K562 (cell line): ENCODE measurements around the gene YJU2. TPM values are rescaled to one million over a fixed set of nuclear protein-coding genes. Genes with fewer than 3 reads are reported as not detected.

Experiments used
- AFF1 ChIP-seq, 2 experiments: fragments of 450-650 bp; IDR thresholded peaks; 2 replicates each; pipeline ENCODE4 v1.6.1; 2018; ENCODE audit warnings: mild to moderate bottlenecking in 2 of 2, low read depth in 1 of 2; ENCODE audit not compliant: partially characterized antibody in 2 of 2
- BCOR ChIP-seq: fragments of 450-650 bp; IDR thresholded peaks from 2 replicates; pipeline ENCODE4 v1.6.1; 2016
- CEBPB ChIP-seq: fragments of 450-650 bp; IDR thresholded peaks from 2 replicates; pipeline ENCODE4 v1.6.1; 2016; ENCODE audit warnings: missing genetic modification characterization, missing compliant biosample characterization
- CHCHD3 ChIP-seq: fragments of 250-450 bp; sonication (Bioruptor Pico); IDR thresholded peaks from 2 replicates; pipeline ENCODE4 v2.1.2; 2022; ENCODE audit warnings: mild to moderate bottlenecking
- DNMT1 ChIP-seq: fragments of 450-650 bp; IDR thresholded peaks from 2 replicates; pipeline ENCODE4 v1.6.1; 2016; ENCODE audit warnings: antibody characterized with exemption, mild to moderate bottlenecking
- DPF2 ChIP-seq: fragments of 450-650 bp; IDR thresholded peaks from 2 replicates; pipeline ENCODE4 v1.6.1; 2016
- ELF2 ChIP-seq: fragments of 250-450 bp; sonication (Bioruptor Pico); IDR thresholded peaks from 2 replicates; pipeline ENCODE4 v1.5.0; 2021; ENCODE audit warnings: mild to moderate bottlenecking
- GABPA ChIP-seq: fragments of 200-800 bp; sonication (Bioruptor generic); conservative IDR thresholded peaks from 2 replicates; pipeline ENCODE4 v1.6.1; 2016; ENCODE audit warnings: low read depth, missing genetic modification characterization, missing compliant biosample characterization
- ID3 ChIP-seq, 2 experiments: fragments of 250-450 bp in 1 of 2; fragments of 450-650 bp in 1 of 2; sonication (Bioruptor Pico) in 1 of 2; IDR thresholded peaks; 2 replicates each; pipeline versions ENCODE4 v1.6.1 to v1.8.0; 2016 to 2021; ENCODE audit warnings: mild to moderate bottlenecking in 2 of 2, moderate library complexity in 2 of 2, missing compliant biosample characterization in 1 of 2, missing genetic modification characterization in 1 of 2
- MNT ChIP-seq, 2 experiments: fragments of 450-650 bp; conservative IDR thresholded peaks; 2 replicates each; pipeline ENCODE4 v1.6.1; 2017; ENCODE audit warnings: mild to moderate bottlenecking in 2 of 2, moderate library complexity in 2 of 2
- MYNN ChIP-seq, 2 experiments: sonication (generic); formaldehyde crosslinking in 1 of 2; IDR thresholded peaks; 2 replicates each; pipeline versions ENCODE4 v1.5.0 to v1.6.1; 2016 to 2020; ENCODE audit warnings: antibody characterized with exemption in 1 of 2, missing genetic modification reagents in 1 of 2
- NFE2 ChIP-seq: IDR thresholded peaks from 2 replicates; pipeline ENCODE4 v1.6.1; 2014; ENCODE audit warnings: antibody characterized with exemption, low read depth
- RB1 ChIP-seq: fragments of 450-650 bp; IDR thresholded peaks from 2 replicates; pipeline ENCODE4 v1.6.1; 2017; ENCODE audit warnings: low read depth, mild to moderate bottlenecking
- RBM39 ChIP-seq: fragments of 200-400 bp; formaldehyde crosslinking; optimal IDR thresholded peaks from 2 replicates; pipeline ENCODE3; 2018; ENCODE audit warnings: low read depth, low read length
- RCOR1 ChIP-seq, 2 experiments: IDR thresholded peaks; 2 replicates each; pipeline ENCODE4 v1.6.1; 2012; ENCODE audit warnings: low read depth in 2 of 2, low read length in 2 of 2, borderline replicate concordance in 1 of 2, improper control_type of control experiment in 1 of 2
- SMAD1 ChIP-seq: fragments of 150-350 bp; IDR thresholded peaks from 2 replicates; pipeline ENCODE4 v1.6.1; 2014; ENCODE audit warnings: low read length, low read depth; ENCODE audit not compliant: partially characterized antibody
- SP2 ChIP-seq: IDR thresholded peaks from 2 replicates; pipeline ENCODE4 v1.6.1; 2011; ENCODE audit warnings: mild to moderate bottlenecking, low read depth, low read length, moderate library complexity; ENCODE audit not compliant: poor library complexity, severe bottlenecking; ENCODE audit errors: extremely low read depth
- SREBF1 ChIP-seq: fragments of 150-350 bp; IDR thresholded peaks from 2 replicates; pipeline ENCODE4 v1.6.1; 2014; ENCODE audit warnings: antibody characterized with exemption, low read depth, low read length, borderline replicate concordance
- ZC3H4 ChIP-seq: sonication (generic); formaldehyde crosslinking; IDR thresholded peaks from 2 replicates; pipeline ENCODE4 v1.9.0; 2021; ENCODE audit warnings: missing genetic modification reagents, borderline replicate concordance
- ZNF584 ChIP-seq: fragments of 200-800 bp; sonication (Bioruptor generic); IDR thresholded peaks from 2 replicates; pipeline ENCODE4 v1.6.1; 2016; ENCODE audit warnings: low read depth, mild to moderate bottlenecking, missing genetic modification characterization, missing compliant biosample characterization
- ZNF79 ChIP-seq: fragments of 250-450 bp; sonication (Bioruptor Pico); IDR thresholded peaks from 2 replicates; pipeline ENCODE4 v1.4.0; 2020; ENCODE audit warnings: low read depth, mild to moderate bottlenecking, moderate library complexity
- polyA plus RNA-seq, 8 experiments: library from polyadenylated mRNA; depleted of rRNA in 4 of 8; stranded (reverse) in 5 of 8; unstranded in 3 of 8; fragments of >200 nt; fragmentation: Nextera tagmentation in 2 of 8; fragmentation: Illumina TruSeq in 1 of 8; extraction: Ambion mirVana in 2 of 8; extraction: Trizol in 1 of 8; gene quantifications; 2 replicates each; pipeline versions ENCODE4 v1.2.1 to v1.2.3, GENCODE V29; 2011 to 2014; ENCODE audit warnings: inconsistent platforms in 1 of 8, missing spikeins in 1 of 8
- total RNA-seq, 7 experiments: library from RNA; depleted of rRNA in 6 of 7; stranded (reverse); fragments of >200 nt in 6 of 7; fragmentation: Illumina TruSeq in 2 of 7; extraction: Trizol in 2 of 7; gene quantifications; 2 replicates each; pipeline versions ENCODE4 v1.2.1 to v1.2.3, GENCODE V29; 2011 to 2021; ENCODE audit warnings: low replicate concordance in 1 of 7

Gene YJU2
- total and polyA plus RNA-seq, 9 of the 15 experiments (the other 6 are each of a cell fraction or from before 2014, with no cell fraction given), result 0.41 to 34.9 (median 19.3) TPM

GRCh38 chr19:4246767-4247593, at the start of gene YJU2 (continued):
- TF ChIP-seq RCOR1 (IDR thresholded peaks at IDR 0.05; ENCODE audit: borderline replicate concordance in 1 of 2, low read depth in 2 of 2, low read length in 2 of 2) (no peak), DPF2 (0 out of 2 replicates have a peak, but pooled peaks have one; percentile 42), MYNN (IDR thresholded peaks at IDR 0.05) (no peak), MYNN (CRISPR knock-in tag; IDR thresholded peaks at IDR 0.05) (no peak), DNMT1 (no peak), ZNF584 (CRISPR knock-in tag) (no peak), NFE2 (no peak), ZNF79 (CRISPR knock-in tag) (no peak), AFF1 (IDR thresholded peaks at IDR 0.05; ENCODE audit: low read depth in 1 of 2, partially characterized antibody in 2 of 2) (peak in 1 of 2 experiments; percentile 92), MNT (conservative IDR thresholded peaks at IDR 0.05) (peak; percentile 94 to 97), GABPA (peak; percentile 99), SMAD1 (peak; percentile 42), RB1 (peak; percentile 88), RBM39 (no peak), SREBF1 (peak; percentile 49; the same call in 1 of the 2 replicates), CEBPB (tag) (no peak), CHCHD3 (0 out of 2 replicates have a peak, but pooled peaks have one; percentile 42), SP2 (peak; percentile 94), ID3 (CRISPR knock-in tag; IDR thresholded peaks at IDR 0.05) (no peak), ID3 (tag; IDR thresholded peaks at IDR 0.05) (0 out of 2 replicates have a peak, but pooled peaks have one; percentile 41), ZC3H4 (CRISPR knock-in tag) (no peak), ELF2 (CRISPR knock-in tag) (peak; percentile 99), BCOR (peak; percentile 68; the same call in 1 of the 2 replicates)
